Measurements from ENCODE around the gene RPP25.

RPP25 gene

DNA sequence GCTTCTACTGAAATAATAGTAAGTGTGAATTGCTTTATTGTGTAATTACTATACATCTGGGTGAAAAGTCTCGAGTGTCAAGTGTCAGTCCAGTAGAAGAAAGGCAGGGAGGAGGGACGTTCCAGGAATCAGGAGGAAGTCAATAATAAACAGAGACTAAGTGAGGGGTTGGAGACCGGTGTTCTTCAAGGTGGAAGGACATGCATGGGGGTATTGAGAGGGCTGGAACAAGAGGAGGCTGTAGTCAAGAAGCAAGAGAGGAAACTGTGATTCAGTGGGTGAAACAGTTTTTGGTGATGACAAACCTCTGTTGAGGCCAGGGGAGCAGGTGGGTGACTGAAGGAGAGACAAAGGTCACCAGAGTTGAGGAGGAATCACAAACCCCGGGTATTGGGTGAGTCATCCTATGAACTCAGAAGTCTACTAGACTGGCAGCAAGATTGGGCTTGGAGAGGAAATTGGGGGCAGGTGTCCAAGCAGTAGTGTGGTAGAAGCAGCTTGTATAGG, 27.2 kb upstream of the RPP25 start:
- Histone ChIP-seq H3K9ac (ENCODE audit: low read length) (no peak overlapping the region), H3K27me3 (ENCODE audit: low read length) (no peaks in the 10 kb centered on the region), H2AFZ (ENCODE audit: low read depth, low read length, severe bottlenecking) (no peak overlapping the region), H3K79me2 (ENCODE audit: insufficient read depth, low read length) (no peaks in the 10 kb centered on the region), H3F3A (ENCODE audit: insufficient read depth) (no peaks in the 10 kb centered on the region), H3K9me3 (ENCODE audit: insufficient read depth, low read length) (no peaks in the 10 kb centered on the region), H3K9me2 (replicated peaks; ENCODE audit: insufficient read depth, low read length) (no peaks in the 10 kb centered on the region), H3K4me2 (ENCODE audit: low read depth, low read length, poor library complexity, severe bottlenecking) (no peak overlapping the region), H3K4me3 (ENCODE audit: insufficient read depth, low read length, poor library complexity, severe bottlenecking) (no peak overlapping the region), H3K27ac (ENCODE audit: low read depth, low read length) (no peak overlapping the region), H4K20me1 (ENCODE audit: low read depth, low read length) (no peaks in the 10 kb centered on the region), H3K36me3 (ENCODE audit: low read length) (no peaks in the 10 kb centered on the region)
- TF ChIP-seq EZH2phosphoT487 (conservative IDR thresholded peaks at IDR 0.05; ENCODE audit: low read length), result no peak
- TF ChIP-seq, protein P1, sequence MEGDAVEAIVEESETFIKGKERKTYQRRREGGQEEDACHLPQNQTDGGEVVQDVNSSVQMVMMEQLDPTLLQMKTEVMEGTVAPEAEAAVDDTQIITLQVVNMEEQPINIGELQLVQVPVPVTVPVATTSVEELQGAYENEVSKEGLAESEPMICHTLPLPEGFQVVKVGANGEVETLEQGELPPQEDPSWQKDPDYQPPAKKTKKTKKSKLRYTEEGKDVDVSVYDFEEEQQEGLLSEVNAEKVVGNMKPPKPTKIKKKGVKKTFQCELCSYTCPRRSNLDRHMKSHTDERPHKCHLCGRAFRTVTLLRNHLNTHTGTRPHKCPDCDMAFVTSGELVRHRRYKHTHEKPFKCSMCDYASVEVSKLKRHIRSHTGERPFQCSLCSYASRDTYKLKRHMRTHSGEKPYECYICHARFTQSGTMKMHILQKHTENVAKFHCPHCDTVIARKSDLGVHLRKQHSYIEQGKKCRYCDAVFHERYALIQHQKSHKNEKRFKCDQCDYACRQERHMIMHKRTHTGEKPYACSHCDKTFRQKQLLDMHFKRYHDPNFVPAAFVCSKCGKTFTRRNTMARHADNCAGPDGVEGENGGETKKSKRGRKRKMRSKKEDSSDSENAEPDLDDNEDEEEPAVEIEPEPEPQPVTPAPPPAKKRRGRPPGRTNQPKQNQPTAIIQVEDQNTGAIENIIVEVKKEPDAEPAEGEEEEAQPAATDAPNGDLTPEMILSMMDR (IDR thresholded peaks at IDR 0.05; ENCODE audit: insufficient read depth, low read length, poor library complexity, severe bottlenecking), result no peak

DNA sequence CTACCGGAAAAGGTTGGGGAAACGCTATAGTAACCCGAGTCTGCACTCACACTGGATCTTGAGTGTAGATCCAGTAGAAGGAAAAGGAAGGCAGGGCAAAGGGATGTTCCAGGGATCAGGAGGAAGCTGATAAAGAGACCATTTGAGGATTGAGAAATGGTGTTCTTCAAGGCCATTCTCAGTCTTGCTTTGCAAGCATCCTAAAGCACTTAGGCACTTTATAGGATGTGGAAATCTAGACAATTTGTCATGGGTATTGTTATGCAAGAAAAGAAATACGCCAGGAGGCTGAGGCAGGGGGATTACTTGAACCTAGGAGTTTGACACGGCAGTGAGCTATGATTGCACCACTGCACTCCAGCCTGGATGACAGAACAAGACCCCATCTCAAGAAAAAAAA, 25.6 kb upstream of the RPP25 start:
- Histone ChIP-seq H3K9ac (ENCODE audit: low read length) (no peak overlapping the region), H3K4me3 (ENCODE audit: insufficient read depth, low read length, poor library complexity, severe bottlenecking) (no peak overlapping the region), H3K9me2 (replicated peaks; ENCODE audit: insufficient read depth, low read length) (no peaks in the 10 kb centered on the region), H2AFZ (ENCODE audit: low read depth, low read length, severe bottlenecking) (no peak overlapping the region), H4K20me1 (ENCODE audit: low read depth, low read length) (no peaks in the 10 kb centered on the region), H3K4me2 (ENCODE audit: low read depth, low read length, poor library complexity, severe bottlenecking) (no peak overlapping the region), H3F3A (ENCODE audit: insufficient read depth) (no peaks in the 10 kb centered on the region), H3K9me3 (ENCODE audit: insufficient read depth, low read length) (no peaks in the 10 kb centered on the region), H3K27me3 (ENCODE audit: low read length) (no peaks in the 10 kb centered on the region), H3K36me3 (ENCODE audit: low read length) (no peaks in the 10 kb centered on the region), H3K79me2 (ENCODE audit: insufficient read depth, low read length) (no peaks in the 10 kb centered on the region), H3K27ac (ENCODE audit: low read depth, low read length) (no peak overlapping the region)
- no peak for TF ChIP-seq EZH2phosphoT487 (conservative IDR thresholded peaks at IDR 0.05; ENCODE audit: low read length)
- TF ChIP-seq, protein P1 (IDR thresholded peaks at IDR 0.05; ENCODE audit: insufficient read depth, low read length, poor library complexity, severe bottlenecking), result no peak

DNA sequence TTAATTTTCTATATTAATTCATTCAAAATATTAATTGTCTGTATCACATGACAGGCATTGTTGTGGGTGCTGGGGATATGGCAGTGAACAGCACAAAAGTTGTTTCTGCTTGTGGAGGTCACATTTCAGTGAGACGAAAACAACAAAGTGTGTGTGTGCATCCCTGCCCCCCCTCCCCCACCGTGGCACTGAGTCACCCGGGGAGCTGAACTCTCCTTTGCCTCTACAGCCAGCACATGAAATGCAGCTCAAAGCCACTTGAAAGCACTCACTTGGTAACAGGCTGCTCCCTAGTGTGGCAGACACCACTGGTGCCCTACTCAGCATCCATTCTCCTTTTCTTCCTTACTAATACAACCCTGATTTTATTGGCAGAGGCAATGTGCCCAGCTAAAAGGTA, 21.9 kb upstream of the RPP25 start:
- H3K27ac ChIP-seq (ENCODE audit: low read depth, low read length), result no peak overlapping the region
- H3K9me2 ChIP-seq (replicated peaks; ENCODE audit: insufficient read depth, low read length), result no peaks in the 10 kb centered on the region
- no peak overlapping the region for H3K4me2 ChIP-seq (ENCODE audit: low read depth, low read length, poor library complexity, severe bottlenecking)
- TF ChIP-seq EZH2phosphoT487 (conservative IDR thresholded peaks at IDR 0.05; ENCODE audit: low read length), result no peak
- TF ChIP-seq, protein P1 (IDR thresholded peaks at IDR 0.05; ENCODE audit: insufficient read depth, low read length, poor library complexity, severe bottlenecking), result no peak
- H3K9ac ChIP-seq (ENCODE audit: low read length), result no peak overlapping the region
- no peaks in the 10 kb centered on the region for H4K20me1 ChIP-seq (ENCODE audit: low read depth, low read length)
- H2AFZ ChIP-seq (ENCODE audit: low read depth, low read length, severe bottlenecking), result no peak overlapping the region
- H3K79me2 ChIP-seq (ENCODE audit: insufficient read depth, low read length), result no peaks in the 10 kb centered on the region
- no peaks in the 10 kb centered on the region for H3K9me3 ChIP-seq (ENCODE audit: insufficient read depth, low read length)
- no peaks in the 10 kb centered on the region for H3K27me3 ChIP-seq (ENCODE audit: low read length)
- H3K36me3 ChIP-seq (ENCODE audit: low read length), result no peaks in the 10 kb centered on the region
- no peaks in the 10 kb centered on the region for H3F3A ChIP-seq (ENCODE audit: insufficient read depth)
- no peak overlapping the region for H3K4me3 ChIP-seq (ENCODE audit: insufficient read depth, low read length, poor library complexity, severe bottlenecking)
